Progenitor cell of endocrine pancreas (in vitro differentiated cells): ENCODE results near the gene DGKQ. TPM values are rescaled to one million over a fixed set of nuclear protein-coding genes. Genes with fewer than 3 reads are reported as not detected.

Source experiments
- DNase-seq: peaks from one replicate; pipeline ENCODE4 v3.0.0; 2021; ENCODE audit warnings: low spot score; ENCODE audit not compliant: unreplicated experiment
- H3K27ac Mint-ChIP-seq: 2 replicates; pipeline ENCODE4 v1.8.0; 2021; ENCODE audit warnings: mild to moderate bottlenecking, moderate library complexity, mixed read lengths
- H3K27me3 Mint-ChIP-seq: 2 replicates; pipeline ENCODE4 v1.8.0; 2021; ENCODE audit warnings: mixed read lengths
- H3K36me3 Mint-ChIP-seq: 2 replicates; pipeline ENCODE4 v1.8.0; 2022; ENCODE audit warnings: mixed read lengths; ENCODE audit not compliant: insufficient read depth
- H3K4me1 Mint-ChIP-seq: 2 replicates; pipeline ENCODE4 v1.8.0; 2021; ENCODE audit warnings: low read depth, mixed read lengths
- H3K4me3 Mint-ChIP-seq: 2 replicates; pipeline ENCODE4 v1.8.0; 2021; ENCODE audit warnings: low read depth, mild to moderate bottlenecking, moderate library complexity, mixed read lengths
- H3K9me3 Mint-ChIP-seq: 2 replicates; pipeline ENCODE4 v1.8.0; 2021; ENCODE audit warnings: low read depth, mixed read lengths
- CTCF ChIP-seq: fragments of 200-600 bp; sonication (generic); IDR thresholded peaks from one replicate; pipeline ENCODE4 v1.5.0; 2021; ENCODE audit warnings: antibody characterized with exemption, mild to moderate bottlenecking; ENCODE audit not compliant: unreplicated experiment
- total RNA-seq: library from RNA; stranded (reverse); gene quantifications from 2 replicates; pipeline ENCODE4 v1.2.1, GENCODE V29; 2021

Gene DGKQ
- total RNA-seq, 1 donor from 2014 or later: 24.9 TPM

- no peaks in the 10 kb centered on the region for H3K4me1 Mint-ChIP-seq
- DNase-seq: no peak
- no peak for TF ChIP-seq CTCF
- peaks cover 4% of the 10 kb centered on the region for H3K27me3 Mint-ChIP-seq
- H3K36me3 Mint-ChIP-seq: peaks cover 1% of the 10 kb centered on the region
- no peak overlapping the region for H3K4me3 Mint-ChIP-seq
- no peaks in the 10 kb centered on the region for H3K9me3 Mint-ChIP-seq
- no peak overlapping the region for H3K27ac Mint-ChIP-seq
These were observed 5.1 kb downstream of the DGKQ start for GRCh38 chr4:968221-968620.

GRCh38 chr4:967113-968104 lies 6.0 kb downstream of the DGKQ start:
- Mint-ChIP-seq H3K4me1 (no peaks in the 10 kb centered on the region), H3K4me3 (no peak overlapping the region), H3K9me3 (no peaks in the 10 kb centered on the region), H3K36me3 (peaks cover 1% of the 10 kb centered on the region), H3K27ac (no peak overlapping the region), H3K27me3 (peaks cover 4% of the 10 kb centered on the region)
- no peak for DNase-seq
- no peak for TF ChIP-seq CTCF

- Mint-ChIP-seq H3K27me3 (peaks cover 4% of the 10 kb centered on the region), H3K9me3 (no peaks in the 10 kb centered on the region), H3K4me3 (no peak overlapping the region), H3K27ac (no peak overlapping the region), H3K4me1 (no peaks in the 10 kb centered on the region), H3K36me3 (peaks cover 1% of the 10 kb centered on the region)
- DNase-seq: no peak
- TF ChIP-seq CTCF: no peak
These were observed 6.9 kb downstream of the DGKQ start for GRCh38 chr4:966266-967112.

GRCh38 chr4:965766-966134 lies 7.6 kb downstream of the DGKQ start:
- Mint-ChIP-seq H3K4me1 (no peaks in the 10 kb centered on the region), H3K36me3 (peaks cover 1% of the 10 kb centered on the region), H3K27me3 (peaks cover 3% of the 10 kb centered on the region), H3K9me3 (no peaks in the 10 kb centered on the region), H3K27ac (no peak overlapping the region), H3K4me3 (no peak overlapping the region)
- no peak for DNase-seq
- TF ChIP-seq CTCF: no peak

GRCh38 chr4:965048-965765 lies 8.2 kb downstream of the DGKQ start:
- Mint-ChIP-seq H3K4me1 (no peaks in the 10 kb centered on the region), H3K27me3 (no peaks in the 10 kb centered on the region), H3K27ac (no peak overlapping the region), H3K4me3 (no peak overlapping the region), H3K9me3 (no peaks in the 10 kb centered on the region), H3K36me3 (peaks cover 1% of the 10 kb centered on the region)
- no peak for TF ChIP-seq CTCF
- DNase-seq: no peak
